NAMALWA (cell line): ENCODE measurements around the gene DCC.
A peak's percentile ranks its signal among the peaks of the same experiment; 100 is the strongest.

Source experiments
- DNase-seq: peaks from one replicate; pipeline ENCODE4 v3.0.0-alpha.2; 2015; ENCODE audit warnings: low spot score

The DCC gene

DNA sequence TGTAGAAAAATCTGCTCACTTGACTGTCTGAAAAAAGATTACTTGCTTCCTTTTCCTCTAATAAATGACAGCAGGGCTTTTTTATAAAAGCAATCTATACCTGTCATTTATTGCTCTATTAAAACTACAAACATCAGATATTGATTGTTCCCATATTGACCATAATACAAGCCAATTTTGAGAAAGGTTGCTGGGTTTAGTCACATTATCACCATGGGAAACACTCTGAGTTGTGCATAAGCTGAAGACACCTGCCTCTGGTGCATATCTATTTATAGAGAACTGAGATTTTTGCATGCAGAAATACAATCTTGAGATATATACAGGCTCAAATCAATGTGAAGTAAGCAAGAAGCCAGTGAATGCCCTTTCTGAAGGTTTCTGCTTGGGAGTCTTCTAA, 853.9 kb downstream of the DCC start:
- DNase-seq: no peak

GRCh38 chr18:53219853-53220252, 879.9 kb downstream of the DCC start:
- no peak for DNase-seq

DNA sequence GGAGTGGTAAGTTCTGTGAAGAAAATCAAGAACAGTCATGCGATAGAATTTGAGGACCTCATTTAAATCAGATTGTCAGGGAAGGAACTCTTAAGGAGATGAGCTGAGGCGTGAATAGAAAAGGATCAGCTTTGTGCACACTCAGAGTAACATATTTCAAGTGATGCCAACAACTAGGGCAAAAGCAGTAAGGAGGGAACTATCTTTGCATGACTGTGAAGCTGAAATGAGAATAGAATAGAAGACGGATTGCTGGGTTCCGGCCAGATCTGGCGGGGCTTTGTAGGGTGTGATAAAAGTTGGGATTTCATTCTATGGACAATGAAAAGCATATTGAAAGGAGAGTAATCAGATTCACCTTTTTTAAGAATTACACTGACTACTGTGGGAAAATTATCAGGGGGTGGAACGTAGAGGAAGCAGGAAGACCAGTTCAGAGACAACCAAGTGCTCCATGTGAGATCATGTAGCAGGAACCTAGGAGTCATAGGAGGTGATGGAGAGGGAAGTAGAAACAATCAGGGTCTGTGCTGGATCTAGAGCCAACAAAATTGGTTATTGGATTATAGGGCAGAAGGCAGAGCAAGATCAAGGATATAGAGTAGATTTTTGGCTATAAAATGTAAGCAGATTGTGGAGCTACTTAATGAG, 884.3 kb downstream of the DCC start:
- DNase-seq: no peak

DNA sequence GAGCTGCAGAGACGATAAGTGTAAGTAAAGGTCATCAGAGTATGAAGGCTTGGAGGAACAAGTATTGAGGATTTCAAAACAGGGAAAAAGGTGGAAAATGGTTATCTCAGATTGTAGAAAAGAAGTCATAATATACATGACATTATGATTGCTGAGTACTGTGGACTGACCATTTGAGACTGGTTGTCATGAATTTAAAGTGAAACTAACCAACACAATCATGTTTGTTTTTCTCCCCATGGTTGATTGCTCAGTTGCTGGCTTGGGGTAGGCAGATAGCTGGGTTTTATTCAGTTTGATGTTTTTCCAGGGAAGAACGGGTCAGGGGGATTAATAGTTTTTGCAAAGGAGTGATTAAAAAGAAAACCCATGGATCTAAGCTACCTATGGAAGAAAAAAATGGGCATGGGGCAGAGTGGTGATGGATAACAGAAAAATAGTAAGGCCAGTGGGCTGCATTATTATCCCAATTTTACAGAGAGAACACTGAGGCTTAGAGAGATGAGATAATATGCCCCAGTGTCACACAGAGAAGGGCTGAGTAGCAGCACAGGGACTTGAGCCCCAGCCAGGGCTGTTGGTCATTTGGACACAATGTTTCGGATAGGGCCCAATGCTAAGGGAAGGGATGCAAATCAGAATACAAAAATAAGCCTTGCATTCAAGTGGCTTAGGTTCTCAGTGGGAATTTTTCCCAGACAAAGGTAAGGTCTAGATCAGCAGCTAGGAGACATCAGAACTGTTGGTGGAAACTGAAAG, 885.7 kb downstream of the DCC start:
- no peak for DNase-seq

GRCh38 chr18:53234610-53235009, 894.6 kb downstream of the DCC start:
- DNase-seq: no peak

DNA sequence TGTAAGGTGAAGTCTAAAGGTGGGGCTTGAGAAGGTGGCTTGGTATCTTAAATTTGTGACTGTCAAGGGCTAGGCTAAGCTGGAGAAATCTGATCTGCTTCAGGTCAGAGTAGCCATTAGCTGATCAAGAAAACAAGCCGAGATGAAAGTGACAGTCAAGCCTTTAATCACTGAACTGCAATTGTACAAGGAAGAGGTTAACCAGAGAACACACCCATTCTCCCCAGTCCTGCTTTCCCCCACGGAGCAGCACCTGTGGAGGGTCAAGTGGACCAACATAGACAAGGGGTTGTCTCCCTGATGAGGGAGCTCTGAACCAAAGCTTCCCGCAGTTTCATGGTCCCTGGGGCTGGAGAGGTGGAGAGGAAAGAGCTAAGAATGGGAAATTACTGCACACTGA, 901.2 kb downstream of the DCC start:
- no peak for DNase-seq

DNA sequence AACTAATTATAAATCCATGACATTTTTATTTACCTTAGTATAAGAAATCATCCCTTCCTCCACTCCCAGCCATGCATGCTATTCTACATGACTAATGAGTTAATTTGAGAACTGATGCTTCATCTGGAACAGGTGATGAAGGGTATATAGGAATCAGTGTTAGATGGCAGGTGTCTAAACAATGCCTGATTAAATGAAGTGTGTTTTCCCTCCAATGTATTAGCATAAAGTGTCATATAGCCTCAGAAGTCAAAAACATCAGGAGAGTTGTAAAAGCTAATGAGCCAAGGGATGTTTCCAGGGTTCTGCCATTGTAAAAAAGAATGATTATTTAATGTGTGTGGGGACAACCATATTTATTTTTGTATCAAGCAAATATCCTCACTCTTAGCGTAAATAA, 913.8 kb downstream of the DCC start:
- no peak for DNase-seq

DNA sequence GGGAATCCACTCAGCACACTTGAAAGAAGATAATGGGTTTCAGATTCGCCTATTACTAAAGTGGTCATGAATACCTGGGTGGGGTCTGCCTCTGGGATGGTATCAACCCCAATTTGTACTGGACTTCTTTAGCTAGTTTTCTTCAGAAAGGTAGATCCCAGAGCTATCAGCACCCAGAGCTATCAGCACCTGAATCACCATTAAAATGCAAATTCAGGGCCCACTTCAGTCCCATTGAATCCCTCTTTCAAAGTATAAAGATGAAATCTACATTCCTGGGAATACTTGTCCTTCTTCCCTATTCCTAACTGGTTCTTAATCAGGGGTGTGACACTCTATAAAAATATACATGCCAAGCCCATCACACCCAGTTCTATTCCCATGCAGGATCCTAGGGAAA, 914.3 kb downstream of the DCC start:
- DNase-seq: no peak

DNA sequence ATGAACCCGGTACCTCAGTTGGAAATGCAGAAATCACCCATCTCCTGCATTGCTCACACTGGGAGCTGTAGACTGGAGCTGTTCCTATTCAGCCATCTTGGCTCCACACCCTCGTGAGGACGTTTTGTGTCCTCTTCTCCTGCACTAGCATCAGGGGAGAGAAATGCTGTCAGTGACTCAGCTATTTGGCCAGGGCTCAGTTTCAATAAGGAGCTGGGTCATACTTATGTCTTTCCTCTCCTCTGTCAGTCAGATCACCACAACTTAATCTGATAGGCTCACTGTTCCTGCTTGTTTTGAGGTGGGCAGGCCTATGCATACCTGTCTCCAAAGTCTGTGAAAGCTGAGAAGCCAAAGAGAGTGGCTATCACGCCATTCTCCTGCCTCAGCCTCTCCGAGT, 921.2 kb downstream of the DCC start:
- DNase-seq: no peak

- no peak for DNase-seq
Measured at GRCh38 chr18:53266850-53267249, 926.9 kb downstream of the DCC start.

DNA sequence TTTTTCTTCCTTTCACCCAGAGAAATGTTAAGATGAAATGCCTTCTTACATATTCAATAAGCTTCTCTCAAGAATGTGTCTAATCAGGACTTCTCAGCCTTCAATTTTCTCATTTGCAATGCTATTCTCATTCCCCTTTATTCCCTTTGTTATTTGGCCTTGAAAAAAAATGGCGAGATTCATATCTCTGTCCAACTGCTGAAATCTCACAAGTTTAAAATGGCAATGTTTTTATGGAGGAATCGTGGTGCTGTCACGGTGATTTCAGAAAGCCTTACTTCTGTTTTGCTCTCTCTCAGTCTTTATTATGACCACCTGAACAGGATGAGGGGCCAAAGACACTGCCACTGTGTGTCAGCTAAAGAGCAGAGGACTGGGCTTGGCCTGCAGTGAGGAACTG, 928.5 kb downstream of the DCC start:
- no peak for DNase-seq

- no peak for DNase-seq
Measured at GRCh38 chr18:53281406-53281805, 941.4 kb downstream of the DCC start.

- no peak for DNase-seq
Measured at GRCh38 chr18:53283708-53284107, 943.7 kb downstream of the DCC start.

DNA sequence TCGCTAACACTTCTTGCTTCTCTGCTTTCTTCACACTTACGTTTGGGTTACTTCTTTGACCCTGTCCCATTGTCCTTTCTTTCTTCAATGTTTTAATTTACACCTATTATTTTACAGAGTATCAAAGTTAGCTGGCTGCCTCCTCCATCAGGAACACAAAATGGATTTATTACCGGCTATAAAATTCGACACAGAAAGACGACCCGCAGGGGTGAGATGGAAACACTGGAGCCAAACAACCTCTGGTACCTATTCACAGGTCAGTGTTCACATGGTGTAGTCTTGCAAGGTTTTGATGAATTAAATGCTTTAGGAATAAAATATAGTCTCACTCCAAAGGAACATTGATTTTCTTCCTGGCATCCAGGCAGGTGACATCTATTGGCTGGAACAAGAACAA, 965.5 kb downstream of the DCC start:
- no peak for DNase-seq

DNA sequence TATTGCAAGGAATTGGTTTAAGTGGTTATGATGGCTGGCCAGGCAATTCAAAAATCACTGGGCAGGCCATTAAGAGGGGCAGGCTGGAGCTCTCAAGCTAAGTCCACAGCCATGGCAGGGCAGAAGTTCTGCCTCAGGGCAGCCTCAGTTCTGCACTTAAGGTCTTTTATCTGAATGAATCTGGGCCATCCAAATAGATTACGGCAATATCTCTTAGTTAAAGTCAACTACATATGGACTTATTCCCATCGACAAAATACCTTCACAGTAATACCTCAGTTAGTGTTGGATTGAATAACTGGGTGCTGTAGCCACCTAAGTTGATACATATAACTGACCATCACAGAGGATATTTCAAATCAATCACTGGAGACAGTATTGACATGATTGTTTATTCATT, 979.6 kb downstream of the DCC start:
- no peak for DNase-seq

- DNase-seq: no peak
Measured at GRCh38 chr18:53322163-53322562, 982.2 kb downstream of the DCC start.

DNA sequence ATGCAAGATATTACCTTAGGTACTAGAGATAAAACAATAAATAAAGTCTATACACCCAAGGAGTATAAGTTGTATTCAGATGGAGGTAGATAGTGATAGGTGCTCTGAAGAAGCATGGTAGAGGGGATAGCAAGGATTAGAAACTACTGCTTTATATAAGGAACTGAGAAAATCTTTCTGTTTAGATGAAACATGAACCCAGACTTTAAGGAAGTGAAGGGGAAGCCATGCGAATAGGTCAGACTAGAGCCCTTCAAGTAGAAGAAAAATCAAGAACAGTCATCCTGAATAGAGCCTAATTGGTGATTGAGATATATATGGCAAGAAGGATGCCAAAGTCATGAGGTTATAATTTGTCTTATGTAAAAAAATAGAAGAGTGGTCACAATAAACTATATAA, 984.4 kb downstream of the DCC start:
- no peak for DNase-seq

GRCh38 chr18:53360501-53361443, 1020.8 kb downstream of the DCC start:
- no peak for DNase-seq

GRCh38 chr18:53375621-53376020, 1035.6 kb downstream of the DCC start:
- no peak for DNase-seq

DNA sequence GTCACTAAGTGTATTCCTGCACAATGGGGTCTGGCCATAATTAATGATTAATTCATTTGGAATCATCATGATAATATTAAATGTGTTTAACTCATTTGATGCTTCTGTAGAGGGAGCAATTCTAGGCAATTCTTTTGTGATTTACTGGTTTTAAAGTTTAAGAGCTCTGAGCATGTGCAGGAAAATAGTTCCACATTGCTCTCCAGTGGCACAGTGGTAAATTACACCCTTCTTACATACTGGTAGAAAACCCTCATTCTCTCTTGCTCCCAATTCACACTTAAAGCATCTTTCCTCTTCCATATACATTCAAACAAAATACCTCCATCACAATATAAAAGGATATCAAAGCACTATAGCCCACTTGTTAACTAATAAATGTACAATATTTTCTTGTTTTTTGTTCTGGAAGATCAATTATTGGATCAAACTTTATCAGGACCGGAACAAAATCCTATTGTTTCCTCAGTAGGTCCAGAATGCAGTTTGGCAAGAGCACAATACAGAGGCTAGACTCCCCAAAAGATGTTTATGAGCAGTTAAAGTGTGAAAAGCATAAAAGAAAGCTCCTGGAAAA, 1040.2 kb downstream of the DCC start:
- DNase-seq: peak; percentile 60

DNA sequence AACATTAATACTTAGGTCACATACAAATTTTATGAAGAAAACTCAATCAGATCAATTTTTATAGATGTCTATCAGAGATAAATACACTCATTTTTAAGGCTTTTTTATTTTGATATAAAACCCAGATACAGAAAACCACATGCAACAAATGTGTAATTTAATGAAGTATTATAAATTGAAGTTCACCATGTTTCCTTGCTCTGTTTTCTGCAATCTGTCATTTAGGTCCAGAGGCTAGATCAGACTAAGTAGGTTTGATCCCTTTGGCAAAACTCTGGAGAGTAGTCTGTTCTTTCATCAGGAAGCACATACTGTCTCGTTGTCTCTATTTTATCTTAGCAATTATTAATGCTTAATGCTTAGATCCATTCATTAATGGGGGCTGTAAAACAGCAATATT, 1042.9 kb downstream of the DCC start:
- no peak for DNase-seq

GRCh38 chr18:53385889-53386288, 1045.9 kb downstream of the DCC start:
- DNase-seq: no peak

DNA sequence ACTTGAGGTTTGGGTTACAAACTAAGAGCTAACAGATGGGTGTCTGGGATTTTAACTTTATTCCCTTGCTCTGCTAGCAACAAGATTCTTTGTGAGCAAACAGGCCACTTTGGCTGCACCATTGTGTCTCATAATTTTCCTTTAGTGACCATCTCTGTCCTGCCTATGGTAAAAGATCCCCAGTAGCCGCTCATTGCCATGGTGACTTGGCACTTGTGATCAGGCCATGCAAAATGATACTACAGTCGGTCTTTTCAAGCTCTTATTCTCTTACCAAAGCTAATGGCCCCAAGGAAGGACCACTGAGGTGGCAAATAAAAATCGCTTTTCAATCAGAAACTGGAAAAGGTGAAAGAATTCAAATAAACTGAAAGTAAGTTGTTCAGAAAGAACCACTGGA, 1047.6 kb downstream of the DCC start:
- DNase-seq: no peak
